ENCODE data around the gene TAC3. TPM values are rescaled to one million over a fixed set of nuclear protein-coding genes. Genes with fewer than 3 reads are reported as not detected.

TAC3 gene
- total RNA-seq, 1 donor from 2014 or later = 0.31 TPM

- Mint-ChIP-seq H3K27me3 (ENCODE audit: low read depth) (no peaks in the 10 kb centered on the region), H3K9me3 (no peaks in the 10 kb centered on the region), H3K27ac (no peak overlapping the region), H3K4me1 (peaks cover 29% of the 10 kb centered on the region), H3K4me3 (no peak overlapping the region), H3K36me3 (no peaks in the 10 kb centered on the region)
- TF ChIP-seq CTCF (IDR thresholded peaks at IDR 0.05; ENCODE audit: unreplicated experiment) = no peak
- no peak for DNase-seq (ENCODE audit: low spot score in 2 of 2, unreplicated experiment in 2 of 2)
These were observed 15.5 kb upstream of the TAC3 start for GRCh38 chr12:57031789-57032188.

GRCh38 chr12:57031138-57031725 is 14.9 kb upstream of the TAC3 start:
- peaks cover 2% of the 10 kb centered on the region for H3K27me3 Mint-ChIP-seq (ENCODE audit: low read depth)
- H3K4me3 Mint-ChIP-seq = no peak overlapping the region
- no peak overlapping the region for H3K27ac Mint-ChIP-seq
- TF ChIP-seq CTCF (IDR thresholded peaks at IDR 0.05; ENCODE audit: unreplicated experiment) = no peak
- peaks cover 34% of the 10 kb centered on the region for H3K4me1 Mint-ChIP-seq
- no peaks in the 10 kb centered on the region for H3K36me3 Mint-ChIP-seq
- DNase-seq (ENCODE audit: low spot score in 2 of 2, unreplicated experiment in 2 of 2) = no peak
- no peaks in the 10 kb centered on the region for H3K9me3 Mint-ChIP-seq

GRCh38 chr12:57029457-57029856 is 13.1 kb upstream of the TAC3 start:
- H3K4me3 Mint-ChIP-seq = no peak overlapping the region
- peaks cover 2% of the 10 kb centered on the region for H3K27me3 Mint-ChIP-seq (ENCODE audit: low read depth)
- H3K36me3 Mint-ChIP-seq = no peaks in the 10 kb centered on the region
- H3K4me1 Mint-ChIP-seq = peaks cover 36% of the 10 kb centered on the region
- DNase-seq (ENCODE audit: low spot score in 2 of 2, unreplicated experiment in 2 of 2) = no peak
- no peak overlapping the region for H3K27ac Mint-ChIP-seq
- no peak for TF ChIP-seq CTCF (IDR thresholded peaks at IDR 0.05; ENCODE audit: unreplicated experiment)
- no peaks in the 10 kb centered on the region for H3K9me3 Mint-ChIP-seq

- no peak overlapping the region for H3K4me3 Mint-ChIP-seq
- no peaks in the 10 kb centered on the region for H3K9me3 Mint-ChIP-seq
- TF ChIP-seq CTCF (IDR thresholded peaks at IDR 0.05; ENCODE audit: unreplicated experiment) = no peak
- peaks cover 2% of the 10 kb centered on the region for H3K27me3 Mint-ChIP-seq (ENCODE audit: low read depth)
- DNase-seq (ENCODE audit: low spot score in 2 of 2, unreplicated experiment in 2 of 2) = no peak
- peaks cover 38% of the 10 kb centered on the region for H3K4me1 Mint-ChIP-seq
- no peak overlapping the region for H3K27ac Mint-ChIP-seq
- H3K36me3 Mint-ChIP-seq = no peaks in the 10 kb centered on the region
These were observed 11.4 kb upstream of the TAC3 start for GRCh38 chr12:57027805-57028153.

- DNase-seq (ENCODE audit: low spot score in 2 of 2, unreplicated experiment in 2 of 2) = no peak
- Mint-ChIP-seq H3K36me3 (no peaks in the 10 kb centered on the region), H3K27me3 (ENCODE audit: low read depth) (peaks cover 2% of the 10 kb centered on the region), H3K4me3 (no peak overlapping the region), H3K27ac (no peak overlapping the region), H3K4me1 (peaks cover 38% of the 10 kb centered on the region), H3K9me3 (no peaks in the 10 kb centered on the region)
- TF ChIP-seq CTCF (IDR thresholded peaks at IDR 0.05; ENCODE audit: unreplicated experiment) = no peak
These were observed 10.9 kb upstream of the TAC3 start for GRCh38 chr12:57027011-57027804.

All from mesothelial cell of epicardium (in vitro differentiated cells).